CD14-positive monocyte (primary cell): ENCODE data around the gene VASN. TPM values are rescaled to one million over a fixed set of nuclear protein-coding genes. Genes with fewer than 3 reads are reported as not detected.

Source experiments
- DNase-seq, 3 donors: peaks; one replicate each; pipeline ENCODE4 v3.0.0-alpha.2; 2011 to 2022
- H2AFZ ChIP-seq: 2 replicates; pipeline ENCODE4 v1.6.0; 2012; ENCODE audit warnings: mild to moderate bottlenecking, low read depth, low read length, inconsistent platforms; ENCODE audit not compliant: insufficient read depth, poor library complexity, severe bottlenecking
- H3K27ac ChIP-seq, 2 donors: 1 replicate in 1 of 2; 2 replicates in 1 of 2; pipeline ENCODE4 v1.5.1; 2012 to 2013; ENCODE audit warnings: low read length in 2 of 2, control low read depth in 1 of 2, inconsistent platforms in 1 of 2, low read depth in 1 of 2, mild to moderate bottlenecking in 1 of 2
- H3K27me3 ChIP-seq, 2 donors: one replicate each; pipeline versions ENCODE4 v1.6.0 to v1.6.1; 2011 to 2013; ENCODE audit warnings: low read length in 2 of 2; ENCODE audit not compliant: control insufficient read depth in 2 of 2, insufficient read depth in 2 of 2
- H3K36me3 ChIP-seq, 2 donors: replicated peaks in 1 of 2; 1 replicate in 1 of 2; 2 replicates in 1 of 2; pipeline versions ENCODE4 v1.5.1 to v1.6.1; 2012 to 2013; ENCODE audit warnings: low read length in 2 of 2, control low read depth in 1 of 2, inconsistent platforms in 1 of 2, mild to moderate bottlenecking in 1 of 2; ENCODE audit not compliant: insufficient read depth in 2 of 2, control insufficient read depth in 1 of 2
- H3K4me1 ChIP-seq, 2 donors: 1 replicate in 1 of 2; 2 replicates in 1 of 2; pipeline versions ENCODE4 v1.5.1 to v1.6.1; 2012 to 2013; ENCODE audit warnings: low read length in 2 of 2, control low read depth in 1 of 2, inconsistent platforms in 1 of 2, mild to moderate bottlenecking in 1 of 2, moderate library complexity in 1 of 2; ENCODE audit not compliant: insufficient read depth in 2 of 2, control insufficient read depth in 1 of 2
- H3K4me2 ChIP-seq: replicated peaks from 2 replicates; pipeline ENCODE3; 2012; ENCODE audit warnings: low read length, moderate library complexity, mild to moderate bottlenecking; ENCODE audit not compliant: poor library complexity, severe bottlenecking; ENCODE audit errors: extremely low read depth
- H3K4me3 ChIP-seq, 3 experiments: fragments of 200-600 bp in 1 of 3; sonication (generic) in 1 of 3; replicated peaks in 1 of 3; 1 replicate in 2 of 3; 2 replicates in 1 of 3; pipeline ENCODE4 v1.5.1; 2011 to 2013; ENCODE audit warnings: low read length in 3 of 3, mild to moderate bottlenecking in 3 of 3, control low read depth in 2 of 3, low read depth in 2 of 3, inconsistent platforms in 1 of 3, moderate library complexity in 1 of 3
- H3K79me2 ChIP-seq: 2 replicates; pipeline ENCODE4 v1.6.0; 2012; ENCODE audit warnings: mild to moderate bottlenecking, control low read depth, inconsistent platforms, low read length, moderate library complexity; ENCODE audit not compliant: insufficient read depth
- H3K9ac ChIP-seq: 2 replicates; pipeline ENCODE4 v1.6.0; 2017; ENCODE audit warnings: low read length, mild to moderate bottlenecking; ENCODE audit not compliant: insufficient read depth, poor library complexity, severe bottlenecking
- H3K9me3 ChIP-seq, 2 donors: replicated peaks in 1 of 2; 1 replicate in 1 of 2; 2 replicates in 1 of 2; pipeline versions ENCODE4 v1.5.1 to v1.6.1; 2012 to 2013; ENCODE audit warnings: low read length in 2 of 2, control low read depth in 1 of 2; ENCODE audit not compliant: control insufficient read depth in 1 of 2, insufficient read depth in 1 of 2
- H4K20me1 ChIP-seq: 2 replicates; pipeline ENCODE4 v1.6.0; 2012; ENCODE audit warnings: mild to moderate bottlenecking, low read length, control low read depth, moderate library complexity; ENCODE audit not compliant: insufficient read depth
- H3K27ac Mint-ChIP-seq, 7 donors: one replicate each; pipeline ENCODE4 v1.8.0; 2020; ENCODE audit warnings: mild to moderate bottlenecking in 7 of 7, mixed read lengths in 7 of 7, moderate library complexity in 6 of 7, inconsistent platforms in 2 of 7
- H3K27me3 Mint-ChIP-seq, 3 donors: one replicate each; pipeline ENCODE4 v1.8.0; 2021 to 2022; ENCODE audit warnings: low read depth in 3 of 3, mild to moderate bottlenecking in 3 of 3, mixed read lengths in 3 of 3, moderate library complexity in 3 of 3, inconsistent platforms in 1 of 3
- H3K36me3 Mint-ChIP-seq, 2 donors: one replicate each; pipeline ENCODE4 v1.8.0; 2020; ENCODE audit warnings: mixed read lengths in 2 of 2, inconsistent platforms in 1 of 2, mild to moderate bottlenecking in 1 of 2
- H3K4me1 Mint-ChIP-seq: one replicate; pipeline ENCODE4 v1.8.0; 2020; ENCODE audit warnings: mild to moderate bottlenecking, mixed read lengths
- H3K4me3 Mint-ChIP-seq, 2 donors: one replicate each; pipeline ENCODE4 v1.8.0; 2020; ENCODE audit warnings: mild to moderate bottlenecking in 2 of 2, mixed read lengths in 2 of 2, moderate library complexity in 1 of 2
- H3K9me3 Mint-ChIP-seq, 7 donors: one replicate each; pipeline ENCODE4 v1.8.0; 2020 to 2022; ENCODE audit warnings: mixed read lengths in 7 of 7, mild to moderate bottlenecking in 6 of 7, moderate library complexity in 6 of 7, inconsistent platforms in 2 of 7
- CTCF ChIP-seq: fragments of 200-600 bp; IDR thresholded peaks from one replicate; pipeline ENCODE4 v1.8.0; 2022; ENCODE audit warnings: antibody characterized with exemption, mild to moderate bottlenecking
- WGBS: methylation state at CpG from one replicate; pipeline ENCODE4 v1.1.5; 2013; ENCODE audit warnings: missing lambda C conversion rate; ENCODE audit not compliant: insufficient coverage; 5-methylcytosine and 5-hydroxymethylcytosine counted together
- intact Hi-C, 2 donors: fragments of 100-400 bp; cut with micrococcal nuclease; formaldehyde crosslinking; loops; one replicate each; pipeline versions ENCODE4 v1.15.0 to v1.15.1; 2023
- polyA plus RNA-seq, 3 donors: library from polyadenylated mRNA; depleted of rRNA in 1 of 3; unstranded in 2 of 3; stranded (reverse) in 1 of 3; fragments of 300-500 nt in 2 of 3; fragments of >200 nt in 1 of 3; fragmentation: Illumina TruSeq in 2 of 3; gene quantifications; 1 replicate in 2 of 3; 2 replicates in 1 of 3; pipeline ENCODE4 v1.2.3, GENCODE V29; 2012 to 2021

Gene VASN
- polyA plus RNA-seq, 3 donors: 0.03 TPM; not detected in 2

GRCh38 chr16:4369007-4369733 is 2.5 kb upstream of the VASN start:
- peak overlapping the region in 1 of 7 donors; percentile 21 for H3K27ac Mint-ChIP-seq
- Histone ChIP-seq H2AFZ (no peak overlapping the region), H3K4me1 (peaks cover 14 to 27% of the 10 kb centered on the region in 2 donors), H4K20me1 (peaks cover 100% of the 10 kb centered on the region), H3K9me3 (no peaks in the 10 kb centered on the region), H3K27ac (no peak overlapping the region), H3K79me2 (peaks cover 20% of the 10 kb centered on the region), H3K4me2 (no peak overlapping the region), H3K9ac (no peak overlapping the region), H3K27me3 (no peaks in the 10 kb centered on the region), H3K4me3 (no peak overlapping the region), H3K36me3 (peaks cover 42 to 62% of the 10 kb centered on the region in 2 donors)
- no peak overlapping the region for H3K4me3 Mint-ChIP-seq
- peaks cover 18% of the 10 kb centered on the region for H3K4me1 Mint-ChIP-seq
- intact Hi-C loops: no loop called here
- H3K9me3 Mint-ChIP-seq: no peaks in the 10 kb centered on the region
- H3K36me3 Mint-ChIP-seq: peaks cover 23 to 57% of the 10 kb centered on the region in 2 donors
- WGBS: 95% methylated on average over 12 of the region's 13 CpGs
- TF ChIP-seq CTCF: no peak
- H3K27me3 Mint-ChIP-seq: peaks cover 2 to 3% (median 3%) of the 10 kb centered on the region in 3 donors
- no peak for DNase-seq

- no peak for TF ChIP-seq CTCF
- H3K27ac Mint-ChIP-seq: no peak overlapping the region
- no peaks in the 10 kb centered on the region for H3K9me3 ChIP-seq
- H2AFZ ChIP-seq: no peak overlapping the region
- H3K4me1 ChIP-seq: peaks cover 14 to 27% of the 10 kb centered on the region in 2 donors
- H3K27ac ChIP-seq: no peak overlapping the region
- H3K9ac ChIP-seq: no peak overlapping the region
- peaks cover 35 to 52% of the 10 kb centered on the region in 2 donors for H3K36me3 ChIP-seq
- no peak overlapping the region for H3K4me3 Mint-ChIP-seq
- intact Hi-C loops: no loop called here
- no peak overlapping the region for H3K4me2 ChIP-seq
- H3K79me2 ChIP-seq: peaks cover 20% of the 10 kb centered on the region
- peaks cover 100% of the 10 kb centered on the region for H4K20me1 ChIP-seq
- DNase-seq: no peak
- no peaks in the 10 kb centered on the region for H3K9me3 Mint-ChIP-seq
- H3K27me3 Mint-ChIP-seq: peaks cover 3% of the 10 kb centered on the region in 3 donors
- peaks cover 22 to 50% of the 10 kb centered on the region in 2 donors for H3K36me3 Mint-ChIP-seq
- peaks cover 18% of the 10 kb centered on the region for H3K4me1 Mint-ChIP-seq
- no peak overlapping the region for H3K4me3 ChIP-seq
- WGBS: 96% methylated on average over 3 of the region's 3 CpGs
- no peaks in the 10 kb centered on the region for H3K27me3 ChIP-seq
Measured at GRCh38 chr16:4370151-4370550, 1.5 kb upstream of the VASN start.
